GM12864 (cell line): ENCODE results near the gene CPNE5.
A peak's percentile ranks its signal among the peaks of the same experiment; 100 is the strongest.

Experiments used
- DNase-seq: peaks from one replicate; pipeline ENCODE4 v3.0.0-alpha.2; 2011; ENCODE audit warnings: low read depth
- H3K4me3 ChIP-seq: 2 replicates; pipeline ENCODE4 v1.5.1; 2011; ENCODE audit warnings: mild to moderate bottlenecking, low read depth, low read length, control low read depth
- CTCF ChIP-seq: IDR thresholded peaks from 2 replicates; pipeline ENCODE4 v1.5.1; 2011; ENCODE audit warnings: low read depth, mild to moderate bottlenecking, moderate library complexity, low read length, control low read depth, inconsistent platforms; ENCODE audit errors: missing control alignments

The CPNE5 gene

DNA sequence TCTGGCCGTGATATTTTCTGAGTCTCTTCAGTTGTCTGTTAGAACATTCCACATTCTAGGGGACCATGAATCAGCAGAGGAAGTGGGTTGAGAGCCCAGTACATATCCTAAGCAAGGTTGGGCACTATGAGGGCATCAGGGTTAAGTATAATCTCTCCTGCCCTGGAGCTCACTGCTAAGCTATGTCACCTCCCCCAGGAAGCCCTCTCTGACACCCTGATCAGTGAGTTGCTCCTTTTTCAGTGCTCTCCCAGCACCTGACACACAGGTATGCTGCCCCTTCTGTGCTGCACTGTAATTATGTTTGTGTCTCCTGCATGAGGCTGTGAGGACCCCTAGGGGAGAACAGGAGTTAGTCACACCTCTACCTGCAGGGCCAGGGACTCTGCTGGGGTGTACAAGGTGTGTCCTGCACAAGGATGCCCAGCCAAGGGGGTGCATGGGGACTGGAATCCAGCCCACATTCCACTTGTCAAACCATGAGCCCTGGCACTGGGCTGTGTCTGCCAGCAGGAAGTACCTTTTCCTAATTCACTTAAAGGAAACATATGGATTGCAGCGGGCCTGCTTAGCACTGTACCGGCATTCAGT lies 137.7 kb downstream of the CPNE5 start:
- no peak overlapping the region for H3K4me3 ChIP-seq
- TF ChIP-seq CTCF: peak; percentile 63
- no peak for DNase-seq

GRCh38 chr6:36700831-36701230 lies 138.4 kb downstream of the CPNE5 start:
- no peak for DNase-seq
- no peak overlapping the region for H3K4me3 ChIP-seq

DNA sequence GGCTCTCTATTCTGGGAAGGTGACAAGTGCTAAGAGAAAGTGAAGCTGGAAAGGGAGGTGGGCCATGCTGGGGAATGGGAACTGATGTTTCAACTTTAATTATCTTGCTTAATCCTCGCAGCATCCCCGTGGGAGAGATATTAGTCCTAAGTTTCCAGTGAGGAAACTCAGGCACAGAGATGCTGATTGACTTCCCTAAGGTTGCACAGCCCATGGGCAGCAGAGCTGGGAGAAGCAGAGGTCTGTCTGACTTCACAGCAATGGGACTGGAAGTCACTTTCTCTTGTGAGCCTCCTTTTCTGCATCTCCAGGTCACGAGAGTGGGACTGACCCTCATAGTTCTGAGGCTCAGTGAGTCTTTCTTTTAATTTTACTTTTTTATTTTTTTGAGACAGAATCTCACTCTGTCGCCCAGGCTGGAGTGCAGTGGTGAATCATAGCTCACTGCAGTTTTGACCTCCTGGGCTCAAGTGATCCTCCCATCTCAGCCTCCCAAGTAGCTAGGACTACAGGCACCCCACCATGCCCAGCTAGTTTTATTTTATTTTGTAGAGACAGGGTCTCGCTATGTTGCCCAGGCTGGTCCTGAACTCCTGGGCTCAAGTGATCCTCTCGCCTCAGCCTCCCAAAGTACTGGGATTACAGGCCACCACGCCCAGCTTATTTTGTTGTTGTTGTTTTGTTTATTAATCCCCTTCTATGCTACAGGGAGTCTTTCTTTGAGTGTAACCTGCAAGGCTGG lies 139.0 kb downstream of the CPNE5 start:
- TF ChIP-seq CTCF: no peak
- no peak for DNase-seq
- H3K4me3 ChIP-seq: no peak overlapping the region

More at GRCh38 chr6:36700831-36701230, 138.4 kb downstream of the CPNE5 start:
- no peak for TF ChIP-seq CTCF

DNA sequence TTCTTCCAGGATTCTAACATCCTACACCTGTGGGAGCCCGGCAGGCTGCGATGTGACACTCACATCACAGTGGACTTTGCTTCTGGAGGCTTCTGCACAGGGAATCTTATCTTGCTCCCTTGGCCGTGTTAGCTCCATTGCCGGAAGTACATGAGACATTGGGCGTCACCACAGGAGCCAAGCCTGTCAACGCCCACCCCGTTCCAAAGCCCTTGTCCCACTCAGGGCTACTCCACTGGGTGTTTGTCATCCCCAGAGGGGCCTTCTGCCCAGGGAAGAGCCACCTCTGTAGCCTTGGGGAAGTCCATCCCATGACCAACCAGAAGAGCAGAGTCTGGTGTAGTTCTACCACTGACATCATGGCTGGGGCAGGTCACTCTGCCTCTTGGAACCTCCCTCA lies 139.9 kb downstream of the CPNE5 start:
- H3K4me3 ChIP-seq: no peak overlapping the region
- TF ChIP-seq CTCF: no peak
- no peak for DNase-seq

DNA sequence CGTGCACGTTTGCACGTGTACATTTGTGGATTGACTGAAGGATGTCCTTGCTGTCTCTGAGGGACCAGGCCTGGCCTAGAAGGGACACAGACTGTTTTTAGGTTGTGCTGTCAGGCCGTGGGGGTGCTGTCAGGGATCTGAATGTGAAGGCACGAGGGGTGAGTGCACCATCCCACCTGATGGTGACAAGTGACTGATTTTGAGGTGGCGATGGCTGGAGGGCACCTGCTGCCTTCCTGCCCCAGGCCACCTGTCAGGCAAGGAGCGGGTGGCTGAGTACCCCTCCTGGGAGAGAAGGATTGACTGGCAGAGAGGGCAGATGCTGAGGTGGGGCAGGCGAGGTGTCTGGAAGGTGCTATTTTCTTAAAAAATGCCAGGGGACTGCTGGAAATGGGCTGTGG lies 140.4 kb downstream of the CPNE5 start:
- TF ChIP-seq CTCF: no peak
- DNase-seq: no peak
- no peak overlapping the region for H3K4me3 ChIP-seq

- H3K4me3 ChIP-seq: no peak overlapping the region
- TF ChIP-seq CTCF: no peak
- DNase-seq: no peak
Observed at GRCh38 chr6:36698196-36698595, 141.0 kb downstream of the CPNE5 start.

DNA sequence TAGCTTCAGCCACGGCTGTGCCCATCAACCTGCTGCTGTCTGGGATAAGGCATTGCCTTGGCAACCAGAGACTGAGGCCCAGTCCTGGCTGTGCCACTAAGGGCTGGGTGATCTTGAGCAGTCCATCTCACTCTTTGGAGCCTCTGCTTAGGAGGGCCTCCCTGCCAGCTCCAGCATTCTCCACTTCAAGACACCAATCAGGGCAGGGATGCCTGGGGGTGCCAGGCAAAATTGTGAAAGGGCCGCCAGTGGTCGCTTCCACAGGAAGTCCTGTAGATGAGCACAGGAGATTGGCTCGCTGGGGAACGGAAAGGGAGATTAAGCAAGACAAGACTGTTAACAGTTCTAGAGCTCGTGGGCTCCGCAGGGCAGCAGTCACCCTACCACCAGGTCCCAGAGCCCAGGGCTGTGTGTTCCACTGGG lies 141.8 kb downstream of the CPNE5 start, which contains the start of gene RAB44:
Gene RAB44, plus strand, starts transcription at position 346 of the 423 bp plus-strand sequence. CDS start 6,410 bp downstream, outside the sequence.
- no peak within 1 kb of the TSS for H3K4me3 ChIP-seq
- no peak for DNase-seq
- no peak for TF ChIP-seq CTCF
